Left lung (tissue), 10 donors: ENCODE results near the gene SETMAR. TPM values are rescaled to one million over a fixed set of nuclear protein-coding genes. Genes with fewer than 3 reads are reported as not detected.

Experiments used
- ATAC-seq: fragments of 200-7000 bp; cut with Tn5 transposase; one replicate; pipeline ENCODE4 v1.9.1; 2020; ENCODE audit warnings: moderate library complexity
- DNase-seq, 4 donors: peaks; one replicate each; pipeline ENCODE4 v3.0.0-alpha.2; 2013 to 2020
- H3K27ac ChIP-seq, 2 donors: fragments of 200-600 bp; sonication (generic) in 1 of 2; one replicate each; pipeline versions ENCODE4 v1.5.0 to v1.8.0; 2020 to 2021
- H3K27me3 ChIP-seq, 2 donors: fragments of 200-600 bp; sonication (generic) in 1 of 2; one replicate each; pipeline versions ENCODE4 v1.5.0 to v1.8.0; 2020 to 2021
- H3K36me3 ChIP-seq, 2 donors: fragments of 200-600 bp; sonication (generic) in 1 of 2; one replicate each; pipeline versions ENCODE4 v1.5.0 to v1.8.0; 2020 to 2021
- H3K4me1 ChIP-seq, 2 donors: fragments of 200-600 bp; one replicate each; pipeline ENCODE4 v1.8.0; 2021
- H3K4me3 ChIP-seq, 2 donors: fragments of 200-600 bp; sonication (generic) in 1 of 2; one replicate each; pipeline versions ENCODE4 v1.5.0 to v1.8.0; 2020 to 2021; ENCODE audit warnings: mild to moderate bottlenecking in 1 of 2
- H3K9me3 ChIP-seq, 2 donors: fragments of 200-600 bp; sonication (generic) in 1 of 2; one replicate each; pipeline versions ENCODE4 v1.5.0 to v1.8.0; 2020 to 2021
- intact Hi-C, 2 donors: fragments of 100-400 bp; cut with DNase I; formaldehyde crosslinking; loops; one replicate each; pipeline versions ENCODE4 v1.11.2 to v1.14.2; 2022
- polyA plus RNA-seq, 6 donors: library from polyadenylated mRNA; unstranded; fragments of 120-200 nt; gene quantifications; one replicate each; pipeline ENCODE4 v1.2.1, GENCODE V29; 2013; ENCODE audit not compliant: insufficient read length in 6 of 6
- total RNA-seq, 2 donors: library from RNA; stranded (reverse); fragmentation: NEBNext Ultra II Directional; extraction: Animal tissue kit (Norgen Biotek cat#: 25700); gene quantifications; one replicate each; pipeline ENCODE4 v1.2.1, GENCODE V29; 2021
- TF ChIP-seq, protein P1 (sequence below), 2 donors: fragments of 200-600 bp; sonication (generic) in 1 of 2; IDR thresholded peaks; one replicate each; pipeline versions ENCODE4 v1.5.0 to v1.8.0; 2021; ENCODE audit warnings: antibody characterized with exemption in 2 of 2
- donor health status: DM: no; HTN: yes; CAD: no.
- donor health status: DM: no; HTN: no; CAD: no.

Gene SETMAR
- total and polyA plus RNA-seq, 8 donors: 12.8 to 42.5 (median 37.4) TPM

DNA sequence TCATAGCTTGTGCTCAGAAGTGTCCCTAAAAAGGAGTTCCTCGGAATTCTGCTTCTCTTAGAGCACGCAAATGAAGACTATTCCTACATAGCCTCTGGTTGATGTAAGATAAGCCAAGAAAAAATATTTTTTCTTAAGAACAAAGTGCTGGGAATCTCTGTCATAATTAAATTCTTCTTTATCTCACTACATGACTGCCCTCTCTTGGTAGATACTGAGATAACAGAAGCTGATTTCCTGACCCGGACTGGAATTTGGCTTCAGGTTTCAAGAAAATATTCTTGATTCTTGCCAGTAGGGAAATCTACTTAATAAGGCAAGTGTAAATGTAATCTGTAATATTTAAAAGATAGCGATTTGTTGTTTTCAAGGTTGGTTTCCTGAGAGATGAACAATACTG is 31.3 kb upstream of the SETMAR start:
- H3K27ac ChIP-seq: no peak overlapping the region
- no peaks in the 10 kb centered on the region for H3K36me3 ChIP-seq
- DNase-seq (peak in 2 of 4 donors; percentile 54 to 66), ATAC-seq (peak; percentile 79)
- H3K27me3 ChIP-seq: no peaks in the 10 kb centered on the region
- no peak overlapping the region for H3K4me3 ChIP-seq
- no peaks in the 10 kb centered on the region for H3K9me3 ChIP-seq
- peaks cover 0 to 7% of the 10 kb centered on the region in 2 donors for H3K4me1 ChIP-seq
- TF ChIP-seq, protein P1, sequence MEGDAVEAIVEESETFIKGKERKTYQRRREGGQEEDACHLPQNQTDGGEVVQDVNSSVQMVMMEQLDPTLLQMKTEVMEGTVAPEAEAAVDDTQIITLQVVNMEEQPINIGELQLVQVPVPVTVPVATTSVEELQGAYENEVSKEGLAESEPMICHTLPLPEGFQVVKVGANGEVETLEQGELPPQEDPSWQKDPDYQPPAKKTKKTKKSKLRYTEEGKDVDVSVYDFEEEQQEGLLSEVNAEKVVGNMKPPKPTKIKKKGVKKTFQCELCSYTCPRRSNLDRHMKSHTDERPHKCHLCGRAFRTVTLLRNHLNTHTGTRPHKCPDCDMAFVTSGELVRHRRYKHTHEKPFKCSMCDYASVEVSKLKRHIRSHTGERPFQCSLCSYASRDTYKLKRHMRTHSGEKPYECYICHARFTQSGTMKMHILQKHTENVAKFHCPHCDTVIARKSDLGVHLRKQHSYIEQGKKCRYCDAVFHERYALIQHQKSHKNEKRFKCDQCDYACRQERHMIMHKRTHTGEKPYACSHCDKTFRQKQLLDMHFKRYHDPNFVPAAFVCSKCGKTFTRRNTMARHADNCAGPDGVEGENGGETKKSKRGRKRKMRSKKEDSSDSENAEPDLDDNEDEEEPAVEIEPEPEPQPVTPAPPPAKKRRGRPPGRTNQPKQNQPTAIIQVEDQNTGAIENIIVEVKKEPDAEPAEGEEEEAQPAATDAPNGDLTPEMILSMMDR (IDR thresholded peaks at IDR 0.05): peak; percentile 23 to 42
- intact Hi-C loops: no loop called here

DNA sequence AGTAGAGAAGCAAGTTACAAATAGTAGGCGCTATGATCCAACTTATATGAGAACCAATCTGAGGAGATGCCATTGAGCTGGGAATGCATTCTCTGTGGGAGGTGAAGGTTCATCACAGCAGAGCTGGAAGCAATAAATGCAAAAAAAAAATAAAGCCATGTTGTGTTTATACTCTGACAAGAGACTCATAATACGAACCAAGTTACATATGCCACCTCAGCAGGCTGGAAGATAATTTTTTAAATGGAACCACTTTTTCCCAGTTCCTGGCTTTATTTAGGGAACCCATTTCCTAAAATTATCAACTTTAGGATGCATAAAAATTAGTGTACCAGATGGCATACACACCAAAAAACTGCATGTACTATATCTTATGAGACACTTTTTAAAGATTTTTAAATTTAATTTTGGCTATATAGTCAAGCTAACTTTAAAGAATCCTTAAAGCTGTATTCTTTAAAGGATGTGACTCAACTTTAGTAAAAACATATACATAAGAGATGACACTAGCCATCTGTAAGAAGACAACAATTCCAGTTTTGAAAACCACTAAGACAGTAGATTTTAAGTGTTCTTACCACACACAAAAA is 23.6 kb upstream of the SETMAR start:
- no peak overlapping the region for H3K4me3 ChIP-seq
- no peaks in the 10 kb centered on the region for H3K9me3 ChIP-seq
- intact Hi-C loops: loop anchor here in 1 of 2 donors (10.0 kb wide), 1 partner anchor 1075 kb away; no protein-coding TSS in a partner anchor
- ATAC-seq: no peak
- DNase-seq: no peak
- H3K27ac ChIP-seq: no peak overlapping the region
- H3K27me3 ChIP-seq: no peaks in the 10 kb centered on the region
- no peaks in the 10 kb centered on the region for H3K4me1 ChIP-seq
- TF ChIP-seq, protein P1 (IDR thresholded peaks at IDR 0.05): no peak
- H3K36me3 ChIP-seq: no peaks in the 10 kb centered on the region

DNA sequence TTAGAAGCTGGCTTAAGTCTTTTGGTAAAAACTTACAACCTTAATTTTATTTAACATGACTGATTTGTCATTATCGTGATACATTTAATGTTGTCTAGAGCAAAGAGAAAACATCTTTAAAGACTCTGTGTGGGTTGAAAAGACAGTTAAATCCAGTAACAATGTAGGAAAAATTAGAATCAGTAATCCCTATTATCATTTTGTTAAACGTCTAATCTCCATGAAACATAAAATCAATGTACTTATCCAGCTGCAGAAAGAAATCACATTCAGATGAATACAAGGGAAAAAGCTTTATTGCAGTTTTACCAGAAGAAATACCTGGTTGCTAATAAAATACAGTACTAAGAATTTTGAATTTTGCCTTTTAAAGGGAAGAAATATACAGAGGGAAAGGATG is 21.2 kb upstream of the SETMAR start:
- ATAC-seq (no peak), DNase-seq (no peak)
- no peaks in the 10 kb centered on the region for H3K4me1 ChIP-seq
- H3K27me3 ChIP-seq: no peaks in the 10 kb centered on the region
- TF ChIP-seq, protein P1 (IDR thresholded peaks at IDR 0.05): no peak
- H3K4me3 ChIP-seq: no peak overlapping the region
- no peaks in the 10 kb centered on the region for H3K9me3 ChIP-seq
- H3K36me3 ChIP-seq: no peaks in the 10 kb centered on the region
- intact Hi-C loops: loop anchor here in 1 of 2 donors (10.0 kb wide), 1 partner anchor 1077 kb away; no protein-coding TSS in a partner anchor
- H3K27ac ChIP-seq: no peak overlapping the region

DNA sequence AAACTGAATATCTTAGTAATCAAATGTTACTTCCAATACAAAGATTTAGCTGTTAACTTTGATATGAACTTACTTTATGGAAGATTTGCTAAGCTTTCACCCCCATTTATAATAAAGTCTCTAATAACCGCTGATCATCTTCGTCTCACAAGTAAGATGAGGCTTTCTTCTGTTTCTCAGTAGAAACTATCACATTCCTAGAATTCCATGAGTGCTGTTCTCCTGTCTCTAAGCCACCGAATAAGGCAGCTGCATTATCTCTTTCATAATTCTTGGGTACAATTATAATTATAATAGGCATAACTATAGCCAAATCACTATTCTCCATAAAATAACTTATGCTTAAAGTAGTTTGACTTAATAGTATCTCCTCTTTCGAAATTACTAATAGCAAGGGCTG is 18.3 kb upstream of the SETMAR start:
- Histone ChIP-seq H3K4me1 (no peaks in the 10 kb centered on the region), H3K4me3 (no peak overlapping the region), H3K36me3 (no peaks in the 10 kb centered on the region), H3K27me3 (no peaks in the 10 kb centered on the region), H3K27ac (no peak overlapping the region), H3K9me3 (no peaks in the 10 kb centered on the region)
- TF ChIP-seq, protein P1 (IDR thresholded peaks at IDR 0.05): no peak
- no peak for ATAC-seq
- DNase-seq: no peak
- intact Hi-C loops: loop anchor here in 1 of 2 donors (10.0 kb wide), 1 partner anchor 1080 kb away; no protein-coding TSS in a partner anchor

DNA sequence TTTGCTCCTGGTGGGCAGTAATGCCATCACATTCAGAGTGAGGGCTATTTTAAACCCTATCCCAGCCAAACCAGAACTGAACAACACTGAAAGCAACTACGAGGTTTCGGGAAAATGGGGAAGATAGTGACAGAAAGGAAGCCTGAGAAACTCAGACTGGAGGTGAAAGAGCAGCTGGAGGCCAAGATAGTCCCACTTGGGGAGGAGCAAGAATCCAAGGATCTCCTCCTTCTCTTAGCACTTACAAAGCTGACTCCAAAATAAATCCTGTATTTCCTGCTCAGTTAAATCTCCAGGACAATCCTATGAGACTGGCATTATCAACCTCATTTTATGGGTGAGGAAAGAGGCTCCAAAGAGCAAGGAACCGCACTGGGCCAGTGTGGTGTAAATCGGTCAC is 14.1 kb upstream of the SETMAR start:
- Histone ChIP-seq H3K27ac (no peak overlapping the region), H3K27me3 (no peaks in the 10 kb centered on the region), H3K36me3 (no peaks in the 10 kb centered on the region), H3K4me1 (no peaks in the 10 kb centered on the region), H3K4me3 (no peak overlapping the region), H3K9me3 (no peaks in the 10 kb centered on the region)
- TF ChIP-seq, protein P1 (IDR thresholded peaks at IDR 0.05): no peak
- intact Hi-C loops: loop anchor here in 1 of 2 donors (10.0 kb wide), 1 partner anchor 1084 kb away; no protein-coding TSS in a partner anchor
- ATAC-seq (no peak), DNase-seq (no peak)
